Endothelial cell (in vitro differentiated cells): ENCODE data around the gene RPS3. TPM values are rescaled to one million over a fixed set of nuclear protein-coding genes. Genes with fewer than 3 reads are reported as not detected.

ENCODE experiments used
- DNase-seq: peaks from one replicate; pipeline ENCODE4 v3.0.0; 2021; ENCODE audit warnings: low spot score
- H3K27ac Mint-ChIP-seq: one replicate; pipeline ENCODE4 v1.8.0; 2021; ENCODE audit warnings: mixed read lengths, inconsistent platforms; ENCODE audit not compliant: unreplicated experiment
- H3K27me3 Mint-ChIP-seq: one replicate; pipeline ENCODE4 v1.8.0; 2021; ENCODE audit warnings: mild to moderate bottlenecking, moderate library complexity, mixed read lengths, inconsistent platforms; ENCODE audit not compliant: unreplicated experiment
- H3K36me3 Mint-ChIP-seq: one replicate; pipeline ENCODE4 v1.8.0; 2021; ENCODE audit warnings: mild to moderate bottlenecking, low read depth, mixed read lengths, inconsistent platforms; ENCODE audit not compliant: unreplicated experiment
- H3K4me1 Mint-ChIP-seq: one replicate; pipeline ENCODE4 v1.8.0; 2021; ENCODE audit warnings: mild to moderate bottlenecking, mixed read lengths, inconsistent platforms; ENCODE audit not compliant: unreplicated experiment
- H3K4me3 Mint-ChIP-seq: one replicate; pipeline ENCODE4 v1.8.0; 2021; ENCODE audit warnings: mild to moderate bottlenecking, mixed read lengths, inconsistent platforms; ENCODE audit not compliant: unreplicated experiment
- H3K9me3 Mint-ChIP-seq: one replicate; pipeline ENCODE4 v1.8.0; 2021; ENCODE audit warnings: mixed read lengths, inconsistent platforms; ENCODE audit not compliant: unreplicated experiment
- CTCF ChIP-seq: fragments of 200-600 bp; sonication (generic); IDR thresholded peaks from one replicate; pipeline ENCODE4 v1.5.0; 2021; ENCODE audit warnings: antibody characterized with exemption; ENCODE audit not compliant: unreplicated experiment
- total RNA-seq: library from RNA; stranded (reverse); fragmentation: NEBNext Ultra II Directional; extraction: Animal tissue kit (Norgen Biotek cat#: 25700); gene quantifications from one replicate; pipeline ENCODE4 v1.2.1, GENCODE V29; 2021; ENCODE audit not compliant: unreplicated experiment

RPS3 gene
- total RNA-seq, 1 donor from 2014 or later: 3,784 TPM

DNA sequence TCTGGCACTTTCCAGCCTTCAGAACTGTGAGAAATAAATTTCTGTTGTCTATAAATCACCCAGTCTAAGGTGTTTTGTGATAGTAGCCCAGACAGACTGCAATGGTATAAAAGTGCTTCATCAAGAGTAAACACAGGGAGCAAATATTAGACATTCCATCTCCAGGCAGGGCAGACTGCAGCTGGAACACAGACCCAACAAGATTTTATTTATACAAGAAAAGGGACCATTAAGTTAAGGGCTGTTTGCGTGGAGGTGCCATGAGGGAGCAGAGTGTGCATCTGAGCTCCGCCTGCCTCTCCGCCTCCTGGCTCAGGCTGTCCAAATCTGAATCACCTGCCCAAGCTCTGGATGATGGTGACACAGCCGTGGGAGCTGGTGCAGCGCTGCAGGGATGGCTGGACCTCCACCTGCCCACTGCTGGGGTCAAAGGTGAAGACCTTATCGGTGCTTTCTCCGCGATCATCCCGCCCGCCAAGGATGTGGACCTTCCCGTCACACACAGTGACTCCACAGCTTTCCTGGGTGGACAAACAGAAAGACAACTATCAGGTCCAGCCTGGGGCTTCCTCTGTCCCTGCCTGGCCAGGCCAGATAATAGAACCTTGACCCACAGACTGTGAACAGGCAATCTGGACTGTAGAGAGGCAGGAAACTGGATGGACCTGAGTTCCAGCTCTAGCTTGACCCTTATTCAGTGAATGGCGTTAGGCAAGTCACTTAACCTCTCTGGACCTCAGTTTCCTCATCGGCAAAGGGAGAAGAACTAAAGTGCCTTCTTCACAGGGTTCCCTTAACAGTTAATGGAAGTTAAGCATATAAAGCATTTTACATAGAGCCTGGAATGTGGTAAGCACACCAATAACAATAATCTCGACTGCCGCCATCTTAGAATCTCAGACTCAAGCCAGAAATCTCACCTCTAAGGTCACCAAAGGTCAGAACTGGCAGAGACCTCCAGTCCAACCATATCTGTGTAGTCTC is 23.2 kb downstream of the RPS3 start:
- Mint-ChIP-seq H3K4me3 (no peak overlapping the region), H3K27me3 (peaks cover 4% of the 10 kb centered on the region), H3K36me3 (peaks cover 13% of the 10 kb centered on the region), H3K9me3 (no peaks in the 10 kb centered on the region), H3K27ac (peak overlapping the region; percentile 48), H3K4me1 (peaks cover 3% of the 10 kb centered on the region)
- no peak for DNase-seq
- TF ChIP-seq CTCF: no peak

DNA sequence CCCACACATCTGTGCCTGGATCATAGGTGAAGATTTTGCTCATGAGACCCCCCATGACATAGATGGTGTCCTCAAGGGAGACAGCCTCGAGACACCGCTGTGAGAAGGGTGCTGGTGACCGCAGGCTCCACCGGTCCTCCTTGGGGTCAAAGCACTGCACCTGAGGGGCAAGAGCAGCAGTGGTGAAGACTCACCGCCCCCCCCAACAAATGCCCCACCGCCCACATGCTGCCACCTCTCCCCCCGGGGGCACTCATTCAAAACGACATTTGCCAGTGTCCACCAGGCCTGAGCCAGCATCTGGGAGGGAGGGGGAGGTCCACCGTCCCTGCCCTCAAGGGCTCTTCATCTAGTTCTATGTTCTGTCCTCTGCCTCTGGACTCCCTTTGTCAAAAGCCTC is 24.4 kb downstream of the RPS3 start:
- H3K9me3 Mint-ChIP-seq: no peaks in the 10 kb centered on the region
- TF ChIP-seq CTCF: no peak
- peaks cover 5% of the 10 kb centered on the region for H3K27me3 Mint-ChIP-seq
- H3K4me3 Mint-ChIP-seq: no peak overlapping the region
- H3K27ac Mint-ChIP-seq: no peak overlapping the region
- peaks cover 15% of the 10 kb centered on the region for H3K36me3 Mint-ChIP-seq
- peaks cover 5% of the 10 kb centered on the region for H3K4me1 Mint-ChIP-seq
- no peak for DNase-seq

DNA sequence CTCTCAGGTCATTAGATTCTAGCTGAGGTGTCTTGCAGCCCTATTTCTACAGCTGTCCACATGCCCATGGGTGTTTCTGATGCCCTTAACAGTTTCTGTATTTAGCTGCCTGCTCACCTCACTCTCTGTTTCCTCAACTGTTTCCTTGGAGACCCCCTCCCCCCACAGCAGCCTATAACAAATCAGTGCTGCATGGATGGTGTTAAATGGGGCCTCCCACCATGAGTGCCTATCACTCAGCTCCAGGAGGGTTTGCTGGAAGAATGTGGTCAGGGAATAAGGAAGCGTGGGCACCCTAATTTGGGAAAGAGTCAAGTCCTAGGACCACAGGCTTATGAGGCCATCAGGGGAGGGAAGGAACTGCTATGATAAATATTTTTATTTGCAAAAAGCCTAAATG is 25.1 kb downstream of the RPS3 start:
- DNase-seq: no peak
- Mint-ChIP-seq H3K9me3 (no peaks in the 10 kb centered on the region), H3K27ac (no peak overlapping the region)

GRCh38 chr11:75425422-75425821 is 26.1 kb downstream of the RPS3 start:
- Mint-ChIP-seq H3K4me3 (no peak overlapping the region), H3K9me3 (no peaks in the 10 kb centered on the region), H3K27ac (no peak overlapping the region), H3K36me3 (peaks cover 24% of the 10 kb centered on the region), H3K4me1 (peaks cover 12% of the 10 kb centered on the region), H3K27me3 (peaks cover 14% of the 10 kb centered on the region)
- DNase-seq: peak; percentile 66
- peak; percentile 18 for TF ChIP-seq CTCF

More for the DNA sequence above, 25.1 kb downstream of the RPS3 start:
- peak overlapping the region; percentile 65 for H3K4me3 Mint-ChIP-seq
- no peak for TF ChIP-seq CTCF
- peaks cover 12% of the 10 kb centered on the region for H3K27me3 Mint-ChIP-seq
- peaks cover 22% of the 10 kb centered on the region for H3K36me3 Mint-ChIP-seq
- H3K4me1 Mint-ChIP-seq: peaks cover 11% of the 10 kb centered on the region

DNA sequence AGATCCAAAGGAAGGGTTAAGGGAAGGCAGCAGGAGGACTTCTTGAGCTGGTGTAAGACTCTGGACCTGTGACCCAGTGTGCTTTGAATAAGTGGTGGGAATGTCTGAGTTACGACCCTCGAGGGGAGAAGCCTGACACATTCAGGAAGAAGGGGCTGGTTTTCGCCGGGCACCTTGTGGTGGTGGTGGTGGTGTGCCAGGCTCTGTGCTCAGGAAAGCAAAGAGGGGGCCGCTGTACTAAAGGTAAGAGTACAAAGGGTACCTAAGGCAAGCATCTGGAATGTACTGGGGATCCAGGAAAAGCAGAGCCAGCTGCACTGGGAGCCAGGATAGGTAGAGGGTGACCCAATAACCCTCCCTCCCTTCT is 27.4 kb downstream of the RPS3 start:
- H3K27ac Mint-ChIP-seq: no peak overlapping the region
- no peak for DNase-seq
- peaks cover 28% of the 10 kb centered on the region for H3K36me3 Mint-ChIP-seq
- no peak for TF ChIP-seq CTCF
- peaks cover 26% of the 10 kb centered on the region for H3K27me3 Mint-ChIP-seq
- H3K4me3 Mint-ChIP-seq: no peak overlapping the region
- no peaks in the 10 kb centered on the region for H3K9me3 Mint-ChIP-seq
- H3K4me1 Mint-ChIP-seq: peaks cover 21% of the 10 kb centered on the region
